ENCODE measurements around the gene ERFL. TPM values are rescaled to one million over a fixed set of nuclear protein-coding genes. Genes with fewer than 3 reads are reported as not detected.

Gene ERFL
- total and polyA plus RNA-seq, 2 of the 4 experiments (the other 2 are of a cell fraction) = not detected

DNA sequence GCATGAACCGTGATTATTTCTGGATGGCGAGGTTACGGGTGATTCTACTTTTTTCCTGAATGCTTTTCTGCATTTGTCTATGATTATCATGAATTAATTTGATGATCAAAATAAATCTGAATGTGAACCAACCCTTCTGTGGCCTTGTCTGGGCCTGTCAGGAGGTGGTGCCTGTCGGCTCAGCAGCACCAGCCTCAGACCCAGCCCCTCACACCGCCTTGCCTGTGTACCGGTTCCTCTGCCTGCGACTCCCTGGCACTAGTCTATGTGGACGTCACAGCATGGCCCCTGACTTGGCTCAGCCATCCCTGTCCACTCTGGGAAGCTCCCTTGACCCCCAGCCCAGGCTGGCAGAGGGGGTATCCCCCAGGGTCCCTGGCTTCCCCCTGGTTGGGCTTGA lies 46.4 kb upstream of the ERFL start:
- Histone ChIP-seq H3K27ac (ENCODE audit: insufficient read depth, low read length) (no peak overlapping the region), H3K27me3 (ENCODE audit: control insufficient read depth, insufficient read depth, low read length) (peaks cover 19% of the 10 kb centered on the region), H3K36me3 (ENCODE audit: control insufficient read depth, insufficient read depth, low read length) (no peaks in the 10 kb centered on the region), H3K4me3 (ENCODE audit: insufficient read depth, low read depth, low read length) (no peak overlapping the region), H3K79me1 (ENCODE audit: low read depth in 1 of 2, low read length in 2 of 2) (no peaks in the 10 kb centered on the region), H2AK9ac (replicated peaks; ENCODE audit: low read depth, low read length, poor library complexity) (no peak overlapping the region), H2AFZ (replicated peaks; ENCODE audit: low read length, poor library complexity) (peak overlapping the region; percentile 56), H2AK5ac (ENCODE audit: low read depth, low read length) (no peak overlapping the region), H2BK20ac (ENCODE audit: low read depth, low read length) (no peak overlapping the region), H3K18ac (ENCODE audit: low read depth, low read length) (no peak overlapping the region), H3K4me2 (ENCODE audit: low read depth, low read length) (no peak overlapping the region), H3K9me3 (ENCODE audit: control insufficient read depth, insufficient read depth, low read length) (no peaks in the 10 kb centered on the region), H3K4ac (ENCODE audit: low read depth, low read length) (no peak overlapping the region), H3K4me1 (ENCODE audit: control insufficient read depth, insufficient read depth, low read length) (no peaks in the 10 kb centered on the region), H4K5ac (ENCODE audit: low read depth, low read length) (no peak overlapping the region), H3K56ac (ENCODE audit: extremely low read depth, insufficient read depth, low read length) (no peak overlapping the region), H2BK15ac (ENCODE audit: low read depth, low read length) (no peak overlapping the region), H3K9ac (ENCODE audit: low read depth, low read length) (no peak overlapping the region), H2BK120ac (ENCODE audit: low read depth, low read length) (no peak overlapping the region), H2BK5ac (ENCODE audit: low read depth, low read length, poor library complexity, severe bottlenecking) (no peak overlapping the region), H4K91ac (ENCODE audit: insufficient read depth, low read depth, low read length) (no peak overlapping the region), H3K23ac (ENCODE audit: low read depth, low read length) (no peak overlapping the region), H3K9me1 (ENCODE audit: insufficient read depth, low read length) (no peaks in the 10 kb centered on the region), H4K20me1 (ENCODE audit: insufficient read depth, low read length) (no peaks in the 10 kb centered on the region), H4K8ac (ENCODE audit: low read depth in 2 of 2, low read length in 2 of 2) (no peak overlapping the region), H3K14ac (replicated peaks; ENCODE audit: low read depth, low read length) (no peak overlapping the region)
- no peak for DNase-seq
- intact Hi-C loops (cut with micrococcal nuclease) (no loop called here), dilution Hi-C loops (cut with HindIII; ENCODE audit: low sequenced_read_pairs, unreplicated experiment) (no loop called here), in situ Hi-C loops (cut with MboI; ENCODE audit: low sequenced_read_pairs) (no loop called here)
- TF ChIP-seq POLR2A (IDR thresholded peaks at IDR 0.05; ENCODE audit: low read depth, low read length) (no peak), MAZ (IDR thresholded peaks at IDR 0.05; ENCODE audit: borderline replicate concordance, low read depth, low read length) (no peak), RCOR1 (IDR thresholded peaks at IDR 0.05; ENCODE audit: insufficient replicate concordance, low read length) (no peak), MXI1 (IDR thresholded peaks at IDR 0.05; ENCODE audit: borderline replicate concordance, low read depth, low read length) (no peak)
- TF ChIP-seq, protein P1, sequence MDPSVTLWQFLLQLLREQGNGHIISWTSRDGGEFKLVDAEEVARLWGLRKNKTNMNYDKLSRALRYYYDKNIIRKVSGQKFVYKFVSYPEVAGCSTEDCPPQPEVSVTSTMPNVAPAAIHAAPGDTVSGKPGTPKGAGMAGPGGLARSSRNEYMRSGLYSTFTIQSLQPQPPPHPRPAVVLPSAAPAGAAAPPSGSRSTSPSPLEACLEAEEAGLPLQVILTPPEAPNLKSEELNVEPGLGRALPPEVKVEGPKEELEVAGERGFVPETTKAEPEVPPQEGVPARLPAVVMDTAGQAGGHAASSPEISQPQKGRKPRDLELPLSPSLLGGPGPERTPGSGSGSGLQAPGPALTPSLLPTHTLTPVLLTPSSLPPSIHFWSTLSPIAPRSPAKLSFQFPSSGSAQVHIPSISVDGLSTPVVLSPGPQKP (IDR thresholded peaks at IDR 0.05; ENCODE audit: borderline replicate concordance, low read depth, low read length) = no peak
- 80% methylated on average over 2 of the region's 8 CpGs; no CpG with 5 or more reads in 1 of the 2 experiments for WGBS, 2 experiments (ENCODE audit: extremely low coverage in 2 of 2, insufficient read length in 1 of 2)
- POLR2A ChIA-PET (ENCODE audit: unreplicated experiment) = no interaction called here
- no TSS peak for BruUV-seq (replicated peaks)
- ATAC-seq (ENCODE audit: low read depth) = no peak
- CTCF ChIA-PET = no interaction called here

Measured in IMR-90 (cell line).